ENCODE data around the gene PAWR. TPM values are rescaled to one million over a fixed set of nuclear protein-coding genes. Genes with fewer than 3 reads are reported as not detected.
"Not testable (repeated sequence)": the region's sequence is repeated elsewhere in the genome, so short reads cannot be mapped to it uniquely, and the experiment has no call there.

The PAWR gene
- polyA plus RNA-seq, 1 donor = 51.2 TPM

GRCh38 chr12:79626735-79627134, 64.0 kb downstream of the PAWR start:
- DNase-seq; H3K4me3 ChIP-seq (ENCODE audit: low read length); H3K27me3 ChIP-seq (ENCODE audit: control insufficient read depth, insufficient read depth, low read length); H3K27ac ChIP-seq (ENCODE audit: low read length); H3K9me3 ChIP-seq (ENCODE audit: control insufficient read depth, low read depth, low read length); H3K4me1 ChIP-seq (ENCODE audit: control insufficient read depth, insufficient read depth, low read length); H3K36me3 ChIP-seq (ENCODE audit: control insufficient read depth, insufficient read depth, low read length): not testable (repeated sequence)
- WGBS (ENCODE audit: insufficient coverage, low lambda C conversion rate) = no CpG with 5 or more reads among the region's 7 CpGs

- no CpG with 5 or more reads among the region's 2 CpGs for WGBS (ENCODE audit: insufficient coverage, low lambda C conversion rate)
- Histone ChIP-seq H3K4me1 (ENCODE audit: control insufficient read depth, insufficient read depth, low read length) (no peaks in the 10 kb centered on the region), H3K36me3 (ENCODE audit: control insufficient read depth, insufficient read depth, low read length) (peaks cover 9% of the 10 kb centered on the region), H3K9me3 (ENCODE audit: control insufficient read depth, low read depth, low read length) (peaks cover 6% of the 10 kb centered on the region), H3K27ac (ENCODE audit: low read length) (no peak overlapping the region), H3K4me3 (ENCODE audit: low read length) (no peak overlapping the region), H3K27me3 (ENCODE audit: control insufficient read depth, insufficient read depth, low read length) (no peaks in the 10 kb centered on the region)
- DNase-seq = no peak
Measured at GRCh38 chr12:79624378-79624777, 66.4 kb downstream of the PAWR start.

DNA sequence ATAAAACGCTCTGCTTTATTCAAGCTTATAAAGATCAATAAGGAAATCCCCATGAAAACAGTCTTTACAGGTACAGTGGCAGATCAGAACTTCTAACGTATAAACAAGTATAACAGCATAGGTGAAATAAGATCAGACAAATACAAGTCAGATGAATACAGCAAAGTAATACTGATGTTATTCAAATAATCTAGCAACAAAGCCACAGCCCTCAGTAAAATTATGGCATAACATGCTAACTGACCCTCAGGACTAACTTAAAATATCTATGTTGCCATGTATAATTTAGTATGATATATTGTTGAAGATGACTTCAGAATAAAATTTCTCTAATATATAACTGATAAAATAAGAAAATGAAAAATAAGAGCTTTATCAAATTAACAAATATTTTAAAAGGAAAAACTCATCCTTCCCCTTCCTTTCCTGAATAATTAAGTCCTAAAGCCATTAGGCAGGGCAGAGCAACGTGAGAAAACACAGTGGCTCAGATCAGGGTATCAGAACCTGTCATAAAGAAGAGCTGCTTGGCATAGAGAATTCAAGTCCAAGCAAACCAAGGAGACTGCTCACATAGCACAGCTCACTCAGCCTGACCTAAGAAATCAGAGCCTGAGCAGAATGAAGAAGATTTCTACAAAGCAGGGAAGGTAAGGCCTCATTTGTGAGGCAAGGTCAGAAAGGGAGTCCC, 70.7 kb downstream of the PAWR start:
- WGBS (ENCODE audit: insufficient coverage, low lambda C conversion rate) = 100% methylated on average over 1 of the region's 3 CpGs
- H3K4me1 ChIP-seq (ENCODE audit: control insufficient read depth, insufficient read depth, low read length) = no peaks in the 10 kb centered on the region
- H3K36me3 ChIP-seq (ENCODE audit: control insufficient read depth, insufficient read depth, low read length) = peaks cover 16% of the 10 kb centered on the region
- no peak overlapping the region for H3K4me3 ChIP-seq (ENCODE audit: low read length)
- H3K27me3 ChIP-seq (ENCODE audit: control insufficient read depth, insufficient read depth, low read length) = no peaks in the 10 kb centered on the region
- DNase-seq = no peak
- no peak overlapping the region for H3K27ac ChIP-seq (ENCODE audit: low read length)
- H3K9me3 ChIP-seq (ENCODE audit: control insufficient read depth, low read depth, low read length) = no peaks in the 10 kb centered on the region

DNA sequence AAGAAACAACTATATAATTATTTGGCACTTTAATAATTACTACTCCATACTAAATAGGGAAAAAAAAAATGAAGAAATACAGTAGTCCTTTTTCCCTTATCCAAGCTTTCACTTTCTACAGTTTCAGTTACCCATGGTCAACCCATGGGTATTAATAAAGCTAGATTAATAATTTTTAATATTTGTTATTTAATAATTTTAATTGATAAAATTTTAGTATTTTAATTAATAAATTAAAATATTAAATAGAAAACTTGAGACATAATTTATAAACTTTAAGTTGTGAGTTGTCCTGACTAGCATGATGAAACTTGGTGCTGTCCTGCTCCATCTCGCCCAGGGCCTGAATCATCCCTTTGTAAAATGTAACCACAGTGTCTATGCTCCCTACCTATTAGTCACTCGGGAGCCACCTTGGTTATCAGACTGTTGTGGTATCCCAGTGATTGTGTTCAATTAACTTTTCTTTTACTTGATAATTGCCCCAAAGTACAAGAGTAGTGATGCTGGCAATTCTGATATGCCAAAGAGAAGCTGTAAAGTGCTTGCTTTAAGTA, 71.8 kb downstream of the PAWR start:
- H3K36me3 ChIP-seq (ENCODE audit: control insufficient read depth, insufficient read depth, low read length) = peaks cover 16% of the 10 kb centered on the region
- no peaks in the 10 kb centered on the region for H3K9me3 ChIP-seq (ENCODE audit: control insufficient read depth, low read depth, low read length)
- no peak overlapping the region for H3K27ac ChIP-seq (ENCODE audit: low read length)
- no peaks in the 10 kb centered on the region for H3K27me3 ChIP-seq (ENCODE audit: control insufficient read depth, insufficient read depth, low read length)
- H3K4me1 ChIP-seq (ENCODE audit: control insufficient read depth, insufficient read depth, low read length) = no peaks in the 10 kb centered on the region
- DNase-seq = no peak
- no peak overlapping the region for H3K4me3 ChIP-seq (ENCODE audit: low read length)
- WGBS (ENCODE audit: insufficient coverage, low lambda C conversion rate) = no CpG with 5 or more reads among the region's 2 CpGs

DNA sequence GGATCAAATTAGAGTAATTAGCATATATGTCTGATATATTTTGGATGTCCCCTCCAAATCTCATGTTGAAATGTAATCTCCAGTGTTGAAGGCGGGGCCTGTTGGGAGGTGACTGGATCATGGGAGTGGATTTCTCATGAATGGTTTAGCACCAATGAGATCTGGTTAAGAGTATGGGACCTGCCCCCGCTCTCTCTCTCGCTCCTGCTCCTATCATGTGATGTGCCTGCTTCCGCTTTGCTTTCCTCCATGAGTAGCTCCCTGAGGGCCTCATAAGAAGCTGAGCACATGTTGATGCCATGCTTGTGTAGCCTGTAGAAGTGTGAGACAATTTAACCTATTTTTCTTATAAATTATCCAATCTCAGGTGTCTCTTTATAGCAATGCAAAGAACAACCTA, 73.1 kb downstream of the PAWR start:
- no peaks in the 10 kb centered on the region for H3K9me3 ChIP-seq (ENCODE audit: control insufficient read depth, low read depth, low read length)
- H3K27me3 ChIP-seq (ENCODE audit: control insufficient read depth, insufficient read depth, low read length) = no peaks in the 10 kb centered on the region
- H3K27ac ChIP-seq (ENCODE audit: low read length) = no peak overlapping the region
- no peak overlapping the region for H3K4me3 ChIP-seq (ENCODE audit: low read length)
- no peak for DNase-seq
- H3K36me3 ChIP-seq (ENCODE audit: control insufficient read depth, insufficient read depth, low read length) = peaks cover 16% of the 10 kb centered on the region
- H3K4me1 ChIP-seq (ENCODE audit: control insufficient read depth, insufficient read depth, low read length) = no peaks in the 10 kb centered on the region
- WGBS (ENCODE audit: insufficient coverage, low lambda C conversion rate) = 100% methylated on average over 3 of the region's 4 CpGs

GRCh38 chr12:79615596-79616560, 74.9 kb downstream of the PAWR start:
- H3K4me1 ChIP-seq (ENCODE audit: control insufficient read depth, insufficient read depth, low read length) = no peaks in the 10 kb centered on the region
- H3K27ac ChIP-seq (ENCODE audit: low read length) = no peak overlapping the region
- peaks cover 15% of the 10 kb centered on the region for H3K36me3 ChIP-seq (ENCODE audit: control insufficient read depth, insufficient read depth, low read length)
- H3K4me3 ChIP-seq (ENCODE audit: low read length) = no peak overlapping the region
- DNase-seq = no peak
- no peaks in the 10 kb centered on the region for H3K27me3 ChIP-seq (ENCODE audit: control insufficient read depth, insufficient read depth, low read length)
- WGBS (ENCODE audit: insufficient coverage, low lambda C conversion rate) = 96% methylated on average over 3 of the region's 7 CpGs
- H3K9me3 ChIP-seq (ENCODE audit: control insufficient read depth, low read depth, low read length) = no peaks in the 10 kb centered on the region

GRCh38 chr12:79614730-79615129, 76.0 kb downstream of the PAWR start:
- no peak overlapping the region for H3K27ac ChIP-seq (ENCODE audit: low read length)
- H3K36me3 ChIP-seq (ENCODE audit: control insufficient read depth, insufficient read depth, low read length) = peaks cover 10% of the 10 kb centered on the region
- H3K4me1 ChIP-seq (ENCODE audit: control insufficient read depth, insufficient read depth, low read length) = no peaks in the 10 kb centered on the region
- no peaks in the 10 kb centered on the region for H3K27me3 ChIP-seq (ENCODE audit: control insufficient read depth, insufficient read depth, low read length)
- no peak for DNase-seq
- H3K4me3 ChIP-seq (ENCODE audit: low read length) = no peak overlapping the region
- no CpG with 5 or more reads among the region's 3 CpGs for WGBS (ENCODE audit: insufficient coverage, low lambda C conversion rate)
- peaks cover 2% of the 10 kb centered on the region for H3K9me3 ChIP-seq (ENCODE audit: control insufficient read depth, low read depth, low read length)

- Histone ChIP-seq H3K4me1 (ENCODE audit: control insufficient read depth, insufficient read depth, low read length) (no peaks in the 10 kb centered on the region), H3K27ac (ENCODE audit: low read length) (no peak overlapping the region), H3K9me3 (ENCODE audit: control insufficient read depth, low read depth, low read length) (no peaks in the 10 kb centered on the region), H3K36me3 (ENCODE audit: control insufficient read depth, insufficient read depth, low read length) (peaks cover 2% of the 10 kb centered on the region), H3K4me3 (ENCODE audit: low read length) (no peak overlapping the region), H3K27me3 (ENCODE audit: control insufficient read depth, insufficient read depth, low read length) (no peaks in the 10 kb centered on the region)
- WGBS (ENCODE audit: insufficient coverage, low lambda C conversion rate) = 84% methylated on average over 2 of the region's 2 CpGs
- no peak for DNase-seq
Measured at GRCh38 chr12:79601908-79602307, 88.9 kb downstream of the PAWR start.

DNA sequence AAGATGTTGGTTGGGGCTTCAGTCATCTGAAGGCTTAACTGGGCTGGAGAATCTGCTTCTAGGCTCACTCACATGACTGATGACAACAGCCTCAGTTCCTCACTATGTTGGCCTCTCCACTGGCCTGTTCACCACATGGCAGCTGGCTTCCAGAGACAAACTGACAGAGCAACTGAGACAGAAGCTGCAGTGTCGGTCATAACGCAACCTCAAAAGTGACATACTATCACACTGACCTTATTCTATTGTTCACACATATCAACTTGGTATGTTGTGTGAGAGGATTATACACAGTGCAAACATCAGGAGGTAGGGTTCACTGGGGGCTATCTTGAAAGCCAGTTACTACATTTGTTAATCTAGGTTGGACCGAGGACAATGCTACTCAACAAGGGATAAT, 92.9 kb downstream of the PAWR start:
- Histone ChIP-seq H3K4me1 (ENCODE audit: control insufficient read depth, insufficient read depth, low read length) (no peaks in the 10 kb centered on the region), H3K27ac (ENCODE audit: low read length) (no peak overlapping the region), H3K4me3 (ENCODE audit: low read length) (no peak overlapping the region), H3K36me3 (ENCODE audit: control insufficient read depth, insufficient read depth, low read length) (peaks cover 2% of the 10 kb centered on the region), H3K9me3 (ENCODE audit: control insufficient read depth, low read depth, low read length) (no peaks in the 10 kb centered on the region), H3K27me3 (ENCODE audit: control insufficient read depth, insufficient read depth, low read length) (no peaks in the 10 kb centered on the region)
- no CpG with 5 or more reads among the region's 3 CpGs for WGBS (ENCODE audit: insufficient coverage, low lambda C conversion rate)
- no peak for DNase-seq

- Histone ChIP-seq H3K4me3 (ENCODE audit: low read length) (no peak overlapping the region), H3K36me3 (ENCODE audit: control insufficient read depth, insufficient read depth, low read length) (peaks cover 2% of the 10 kb centered on the region), H3K27ac (ENCODE audit: low read length) (no peak overlapping the region), H3K9me3 (ENCODE audit: control insufficient read depth, low read depth, low read length) (no peaks in the 10 kb centered on the region), H3K4me1 (ENCODE audit: control insufficient read depth, insufficient read depth, low read length) (no peaks in the 10 kb centered on the region), H3K27me3 (ENCODE audit: control insufficient read depth, insufficient read depth, low read length) (no peaks in the 10 kb centered on the region)
- WGBS (ENCODE audit: insufficient coverage, low lambda C conversion rate) = 7% methylated on average over 3 of the region's 10 CpGs
- DNase-seq = no peak
Measured at GRCh38 chr12:79596719-79597350, 93.9 kb downstream of the PAWR start.

Data from large intestine (tissue), 3 donors.